Loucy (cell line): ENCODE data around the gene PARM1.

Experiments used
- H2AFZ ChIP-seq: fragments of 200-600 bp; sonication (generic); 2 replicates; pipeline ENCODE4 v1.6.0; 2016; ENCODE audit warnings: antibody characterized with exemption, mild to moderate bottlenecking, low read length, moderate library complexity
- H3F3A ChIP-seq: fragments of 200-600 bp; 2 replicates; pipeline ENCODE4 v1.6.0; 2016; ENCODE audit warnings: antibody characterized with exemption, low read depth, mild to moderate bottlenecking
- H3K27me3 ChIP-seq: fragments of 200-600 bp; sonication (generic); 2 replicates; pipeline ENCODE4 v1.6.1; 2014; ENCODE audit warnings: low read length, mild to moderate bottlenecking; ENCODE audit not compliant: insufficient read depth, poor library complexity, severe bottlenecking
- H3K36me3 ChIP-seq: fragments of 200-600 bp; sonication (generic); 2 replicates; pipeline ENCODE4 v1.6.1; 2016; ENCODE audit warnings: low read length; ENCODE audit not compliant: insufficient read depth
- H3K4me1 ChIP-seq: fragments of 200-600 bp; sonication (generic); 2 replicates; pipeline ENCODE4 v1.5.1; 2014; ENCODE audit warnings: low read length, mild to moderate bottlenecking; ENCODE audit not compliant: insufficient read depth, poor library complexity, severe bottlenecking
- H3K4me2 ChIP-seq: fragments of 200-600 bp; sonication (generic); 2 replicates; pipeline ENCODE4 v1.6.0; 2014; ENCODE audit warnings: antibody characterized with exemption, low read length, low read depth, mild to moderate bottlenecking; ENCODE audit not compliant: poor library complexity, severe bottlenecking
- H3K4me3 ChIP-seq: fragments of 200-600 bp; sonication (generic); 2 replicates; pipeline ENCODE4 v1.5.1; 2014; ENCODE audit warnings: low read length, mild to moderate bottlenecking, mixed read lengths; ENCODE audit not compliant: poor library complexity, severe bottlenecking
- H3K79me2 ChIP-seq: fragments of 200-600 bp; sonication (generic); 2 replicates; pipeline ENCODE4 v1.6.1; 2014; ENCODE audit warnings: low read length; ENCODE audit not compliant: insufficient read depth
- H3K9ac ChIP-seq: fragments of 200-600 bp; sonication (generic); 2 replicates; pipeline ENCODE4 v1.6.0; 2014; ENCODE audit warnings: mild to moderate bottlenecking, low read depth, low read length, moderate library complexity; ENCODE audit not compliant: poor library complexity, severe bottlenecking
- H3K9me2 ChIP-seq: fragments of 200-600 bp; sonication (generic); replicated peaks from 2 replicates; pipeline ENCODE4 v1.6.1; 2016; ENCODE audit warnings: low read depth, low read length, mixed read lengths
- H3K9me3 ChIP-seq: fragments of 200-600 bp; sonication (generic); 2 replicates; pipeline ENCODE4 v1.6.1; 2014; ENCODE audit warnings: mild to moderate bottlenecking, antibody characterized with exemption, low read length, low read depth; ENCODE audit not compliant: insufficient read depth
- H4K20me1 ChIP-seq: fragments of 200-600 bp; sonication (generic); 2 replicates; pipeline ENCODE4 v1.6.0; 2014; ENCODE audit warnings: antibody characterized with exemption, low read length, mild to moderate bottlenecking; ENCODE audit not compliant: insufficient read depth, poor library complexity, severe bottlenecking
- EZH2phosphoT487 ChIP-seq: fragments of 200-600 bp; IDR thresholded peaks from 2 replicates; pipeline ENCODE4 v1.6.1; 2018; ENCODE audit warnings: antibody characterized with exemption, mild to moderate bottlenecking, moderate library complexity, borderline replicate concordance
- TF ChIP-seq, protein P1 (sequence below): fragments of 200-600 bp; sonication (generic); conservative IDR thresholded peaks from 2 replicates; pipeline ENCODE4 v1.5.1; 2014; ENCODE audit warnings: mild to moderate bottlenecking, antibody characterized with exemption, low read length

The PARM1 gene

GRCh38 chr4:74896595-74896994 is 36.3 kb upstream of the PARM1 start:
- no peak overlapping the region for H2AFZ ChIP-seq
- H3K36me3 ChIP-seq: no peaks in the 10 kb centered on the region
- H3K9ac ChIP-seq: no peak overlapping the region
- H3K4me2 ChIP-seq: no peak overlapping the region
- no peak for TF ChIP-seq EZH2phosphoT487
- TF ChIP-seq, protein P1, sequence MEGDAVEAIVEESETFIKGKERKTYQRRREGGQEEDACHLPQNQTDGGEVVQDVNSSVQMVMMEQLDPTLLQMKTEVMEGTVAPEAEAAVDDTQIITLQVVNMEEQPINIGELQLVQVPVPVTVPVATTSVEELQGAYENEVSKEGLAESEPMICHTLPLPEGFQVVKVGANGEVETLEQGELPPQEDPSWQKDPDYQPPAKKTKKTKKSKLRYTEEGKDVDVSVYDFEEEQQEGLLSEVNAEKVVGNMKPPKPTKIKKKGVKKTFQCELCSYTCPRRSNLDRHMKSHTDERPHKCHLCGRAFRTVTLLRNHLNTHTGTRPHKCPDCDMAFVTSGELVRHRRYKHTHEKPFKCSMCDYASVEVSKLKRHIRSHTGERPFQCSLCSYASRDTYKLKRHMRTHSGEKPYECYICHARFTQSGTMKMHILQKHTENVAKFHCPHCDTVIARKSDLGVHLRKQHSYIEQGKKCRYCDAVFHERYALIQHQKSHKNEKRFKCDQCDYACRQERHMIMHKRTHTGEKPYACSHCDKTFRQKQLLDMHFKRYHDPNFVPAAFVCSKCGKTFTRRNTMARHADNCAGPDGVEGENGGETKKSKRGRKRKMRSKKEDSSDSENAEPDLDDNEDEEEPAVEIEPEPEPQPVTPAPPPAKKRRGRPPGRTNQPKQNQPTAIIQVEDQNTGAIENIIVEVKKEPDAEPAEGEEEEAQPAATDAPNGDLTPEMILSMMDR: no peak
- no peaks in the 10 kb centered on the region for H3F3A ChIP-seq
- no peaks in the 10 kb centered on the region for H3K4me1 ChIP-seq
- no peaks in the 10 kb centered on the region for H3K27me3 ChIP-seq
- H3K79me2 ChIP-seq: no peaks in the 10 kb centered on the region
- no peaks in the 10 kb centered on the region for H3K9me3 ChIP-seq
- H4K20me1 ChIP-seq: no peaks in the 10 kb centered on the region
- no peaks in the 10 kb centered on the region for H3K9me2 ChIP-seq
- no peak overlapping the region for H3K4me3 ChIP-seq

DNA sequence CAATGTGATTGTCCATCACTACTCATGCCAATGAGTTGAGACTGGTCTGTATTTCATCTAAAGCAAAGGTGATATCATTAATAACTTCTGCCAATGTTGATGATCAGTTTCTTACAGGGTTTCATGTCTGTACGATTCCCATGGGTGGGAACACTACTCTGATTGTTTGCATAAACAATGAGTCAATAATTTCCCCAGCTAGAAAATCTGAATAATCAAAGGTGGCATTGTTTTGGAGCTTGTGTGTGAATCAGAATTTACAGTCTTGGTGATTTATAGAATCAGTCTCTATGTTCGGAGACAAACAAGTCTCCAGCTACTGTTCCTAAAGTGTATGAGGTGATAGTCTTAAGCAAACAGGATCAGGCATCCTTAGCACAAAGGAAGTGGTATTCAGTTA is 35.5 kb upstream of the PARM1 start:
- H3K27me3 ChIP-seq: no peaks in the 10 kb centered on the region
- H3K36me3 ChIP-seq: no peaks in the 10 kb centered on the region
- no peaks in the 10 kb centered on the region for H3K79me2 ChIP-seq
- no peaks in the 10 kb centered on the region for H3K9me3 ChIP-seq
- H2AFZ ChIP-seq: no peak overlapping the region
- H4K20me1 ChIP-seq: no peaks in the 10 kb centered on the region
- no peak overlapping the region for H3K4me3 ChIP-seq
- H3K9ac ChIP-seq: no peak overlapping the region
- H3K4me1 ChIP-seq: no peaks in the 10 kb centered on the region
- H3F3A ChIP-seq: no peaks in the 10 kb centered on the region
- no peak for TF ChIP-seq EZH2phosphoT487
- TF ChIP-seq, protein P1: no peak
- no peaks in the 10 kb centered on the region for H3K9me2 ChIP-seq
- no peak overlapping the region for H3K4me2 ChIP-seq

- Histone ChIP-seq H3K79me2 (no peaks in the 10 kb centered on the region), H3K4me3 (no peak overlapping the region), H3K4me1 (no peaks in the 10 kb centered on the region), H2AFZ (no peak overlapping the region), H4K20me1 (no peaks in the 10 kb centered on the region), H3K27me3 (no peaks in the 10 kb centered on the region), H3F3A (no peaks in the 10 kb centered on the region), H3K9ac (no peak overlapping the region), H3K4me2 (no peak overlapping the region), H3K9me2 (no peaks in the 10 kb centered on the region), H3K9me3 (no peaks in the 10 kb centered on the region), H3K36me3 (no peaks in the 10 kb centered on the region)
- TF ChIP-seq, protein P1: no peak
Measured at GRCh38 chr4:74900862-74901261, 32.1 kb upstream of the PARM1 start.
